Activated CD4-positive, alpha-beta T cell treated with anti-CD3 and anti-CD28 coated beads, Interleukin-2, amount 10 ng/mL, durations not matched to agents 24 days and 14 days (primary cell): ENCODE data around the gene SALL2. TPM values are rescaled to one million over a fixed set of nuclear protein-coding genes. Genes with fewer than 3 reads are reported as not detected.

Source experiments
- DNase-seq: peaks from one replicate; pipeline ENCODE4 v3.0.0; 2022
- H3K27ac Mint-ChIP-seq: one replicate; pipeline ENCODE4 v1.8.0; 2022; ENCODE audit warnings: mild to moderate bottlenecking, mixed read lengths
- H3K27me3 Mint-ChIP-seq: one replicate; pipeline ENCODE4 v1.8.0; 2022; ENCODE audit warnings: mixed read lengths
- H3K36me3 Mint-ChIP-seq: one replicate; pipeline ENCODE4 v1.8.0; 2022; ENCODE audit warnings: low read depth, mild to moderate bottlenecking, mixed read lengths
- H3K4me1 Mint-ChIP-seq: one replicate; pipeline ENCODE4 v1.8.0; 2021; ENCODE audit warnings: mixed read lengths
- H3K4me3 Mint-ChIP-seq: one replicate; pipeline ENCODE4 v1.8.0; 2022; ENCODE audit warnings: mild to moderate bottlenecking, moderate library complexity, mixed read lengths
- H3K9me3 Mint-ChIP-seq: one replicate; pipeline ENCODE4 v1.8.0; 2021; ENCODE audit warnings: mixed read lengths
- intact Hi-C: fragments of 100-400 bp; cut with micrococcal nuclease; formaldehyde crosslinking; loops from one replicate; pipeline ENCODE4 v1.15.1; 2023
- total RNA-seq: library from RNA; stranded (reverse); gene quantifications from 2 replicates; pipeline ENCODE4 v1.2.3, GENCODE V29; 2022

The SALL2 gene
- total RNA-seq, 1 donor from 2014 or later = 1.6 TPM

DNA sequence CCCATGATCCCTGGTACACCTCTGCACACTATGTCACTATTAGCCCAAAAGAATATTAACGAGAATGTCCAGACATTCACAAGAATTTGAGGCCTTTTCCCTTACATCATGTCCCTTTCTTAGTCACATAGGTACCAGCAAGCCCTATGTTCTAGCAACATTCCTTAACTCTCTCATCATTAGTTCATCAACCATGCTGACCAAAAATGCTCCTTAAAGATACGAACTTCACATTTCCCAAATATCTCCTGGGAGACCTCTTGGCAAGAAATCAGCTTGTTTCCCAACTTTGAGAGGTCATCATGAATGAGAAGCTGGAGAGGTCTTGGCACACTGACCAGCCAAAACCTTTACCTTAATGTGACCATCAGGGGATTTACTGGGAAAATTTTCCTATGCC is 4.6 kb downstream of the SALL2 start:
- no peak for DNase-seq
- no peaks in the 10 kb centered on the region for H3K9me3 Mint-ChIP-seq
- H3K27ac Mint-ChIP-seq = no peak overlapping the region
- no peak overlapping the region for H3K4me3 Mint-ChIP-seq
- intact Hi-C loops = no loop called here
- H3K27me3 Mint-ChIP-seq = peaks cover 17% of the 10 kb centered on the region
- H3K36me3 Mint-ChIP-seq = no peaks in the 10 kb centered on the region
- peaks cover 6% of the 10 kb centered on the region for H3K4me1 Mint-ChIP-seq

DNA sequence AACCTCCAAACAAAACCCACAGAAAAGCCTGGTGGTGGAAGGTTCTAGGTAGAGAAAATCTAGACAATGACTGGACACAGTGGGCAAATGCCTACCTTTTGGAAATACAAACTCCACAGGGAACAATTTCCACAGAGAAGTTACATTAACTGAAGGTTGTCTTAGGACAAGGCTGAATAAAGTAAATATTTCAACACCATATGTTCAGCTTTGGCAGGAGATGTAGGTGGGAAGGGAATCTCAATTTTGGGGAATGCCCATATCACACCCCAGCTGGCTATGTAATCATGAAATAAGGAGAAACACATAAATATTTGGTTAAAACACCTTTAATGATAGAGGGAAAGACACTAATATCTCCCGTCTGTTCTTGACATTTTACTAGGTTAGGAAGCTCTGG is 5.4 kb downstream of the SALL2 start:
- Mint-ChIP-seq H3K4me3 (no peak overlapping the region), H3K27me3 (peaks cover 17% of the 10 kb centered on the region), H3K4me1 (peaks cover 5% of the 10 kb centered on the region), H3K27ac (no peak overlapping the region), H3K36me3 (no peaks in the 10 kb centered on the region), H3K9me3 (no peaks in the 10 kb centered on the region)
- no peak for DNase-seq
- intact Hi-C loops = no loop called here

DNA sequence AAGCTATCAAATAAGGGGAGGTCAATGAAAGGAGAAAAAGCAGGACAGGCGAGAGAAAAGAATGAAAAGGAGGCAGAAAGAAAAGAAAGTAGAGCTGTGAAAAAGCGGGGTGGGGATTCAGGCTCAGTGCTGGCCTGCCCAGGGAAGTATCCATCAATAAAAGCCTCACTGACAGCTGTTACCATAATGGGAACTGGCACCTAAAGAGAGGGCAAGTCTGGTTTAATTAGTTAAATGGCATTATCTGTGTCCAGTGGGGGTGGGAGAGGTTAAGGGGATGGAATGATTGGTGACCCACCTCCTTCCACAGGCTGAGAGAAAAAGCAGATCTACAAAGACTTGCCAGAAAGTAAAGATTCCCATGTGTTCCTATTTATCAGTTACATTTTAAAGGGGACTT is 7.4 kb downstream of the SALL2 start:
- H3K9me3 Mint-ChIP-seq = no peaks in the 10 kb centered on the region
- intact Hi-C loops = no loop called here
- no peaks in the 10 kb centered on the region for H3K36me3 Mint-ChIP-seq
- DNase-seq = no peak
- H3K27ac Mint-ChIP-seq = no peak overlapping the region
- H3K4me1 Mint-ChIP-seq = no peaks in the 10 kb centered on the region
- H3K4me3 Mint-ChIP-seq = no peak overlapping the region
- H3K27me3 Mint-ChIP-seq = peaks cover 16% of the 10 kb centered on the region

DNA sequence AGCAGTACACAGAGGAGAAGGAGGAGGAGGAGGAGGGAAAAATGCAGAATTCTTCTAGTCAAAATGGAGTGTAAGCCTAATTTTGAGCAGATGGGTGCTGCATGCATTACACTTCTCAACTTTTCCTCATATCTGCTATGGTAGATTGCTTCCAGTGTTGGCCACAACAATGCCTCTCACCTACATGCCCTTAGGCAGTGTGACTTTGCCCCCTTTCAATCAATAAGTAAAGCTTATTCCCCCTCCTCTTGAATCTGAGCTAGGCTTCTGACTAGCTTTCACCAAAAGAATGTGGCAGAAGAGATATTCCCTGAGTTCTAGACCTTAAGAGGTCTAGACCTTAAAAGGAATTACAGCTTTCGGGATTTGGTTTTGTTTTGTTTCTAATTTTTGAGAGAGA is 11.8 kb downstream of the SALL2 start:
- Mint-ChIP-seq H3K27me3 (peaks cover 10% of the 10 kb centered on the region), H3K36me3 (peaks cover 7% of the 10 kb centered on the region), H3K4me3 (no peak overlapping the region), H3K9me3 (peaks cover 5% of the 10 kb centered on the region), H3K27ac (no peak overlapping the region), H3K4me1 (peaks cover 14% of the 10 kb centered on the region)
- DNase-seq = peak; percentile 51
- intact Hi-C loops = loop anchor here (5.0 kb wide), 1 partner anchor 902 kb away; no protein-coding TSS in a partner anchor

DNA sequence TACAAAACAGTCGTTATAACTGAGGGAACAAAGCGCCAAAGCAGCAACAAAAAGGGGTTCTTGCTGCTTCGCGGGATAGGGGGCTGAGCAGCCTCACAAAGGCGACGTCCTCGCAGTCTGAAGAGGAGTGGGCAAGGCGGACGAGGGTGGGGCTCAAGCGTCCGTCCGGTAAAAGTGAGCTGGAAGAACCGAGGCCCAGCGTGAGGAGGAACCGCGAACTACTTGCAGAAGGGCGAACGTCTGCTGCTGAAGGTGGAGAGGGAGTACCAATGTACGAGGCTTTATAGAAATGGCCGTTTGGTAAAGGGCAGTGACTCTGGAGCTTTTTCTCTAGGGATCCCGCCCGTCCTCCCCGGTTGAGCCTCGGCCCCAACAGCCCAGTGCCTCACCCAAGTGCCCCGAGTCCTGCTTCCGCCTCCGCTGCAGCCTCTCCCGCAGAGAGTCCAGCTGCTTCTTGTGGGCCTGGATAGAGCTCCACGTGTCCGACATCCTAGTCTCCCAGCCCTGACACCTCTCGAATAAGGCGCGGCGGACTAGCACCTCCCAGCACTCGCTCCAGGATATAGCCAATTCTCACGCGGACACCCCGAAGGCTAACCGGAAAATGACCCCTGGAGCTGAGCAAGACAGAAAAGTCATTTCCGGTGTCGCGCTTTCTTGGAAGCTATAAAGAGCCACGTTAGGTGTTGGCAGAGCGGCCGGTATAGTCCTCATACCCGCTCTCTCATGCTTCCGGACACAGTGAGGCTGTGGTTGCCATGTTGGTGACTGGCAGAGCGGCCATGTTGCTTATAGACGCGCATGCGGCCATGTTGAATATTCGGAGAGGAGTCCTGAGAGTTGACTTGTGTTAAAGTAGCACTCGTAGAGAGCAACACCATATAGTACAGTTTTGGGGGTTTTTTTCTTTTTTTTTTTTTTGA is 15.2 kb downstream of the SALL2 start, which contains the start of gene METTL3:
Gene METTL3 (minus strand): TSS at position 606 of the 923 bp plus-strand sequence. CDS start 117 bp downstream, at position 489.
- Mint-ChIP-seq H3K4me3 (peak within 1 kb of the TSS; percentile 99), H3K36me3 (peaks cover 25% of the 10 kb centered on the region), H3K27me3 (peaks cover 4% of the 10 kb centered on the region), H3K4me1 (peaks cover 28% of the 10 kb centered on the region), H3K27ac (peak within 1 kb of the TSS; percentile 98), H3K9me3 (peaks cover 5% of the 10 kb centered on the region)
- intact Hi-C loops = loop anchor here (1.0 to 5.0 kb wide), 5 partner anchors 15 to 899 kb away; partner anchors contain the start of genes CHD8, SALL2, SUPT16H and TOX4
- peak; percentile 98 for DNase-seq

DNA sequence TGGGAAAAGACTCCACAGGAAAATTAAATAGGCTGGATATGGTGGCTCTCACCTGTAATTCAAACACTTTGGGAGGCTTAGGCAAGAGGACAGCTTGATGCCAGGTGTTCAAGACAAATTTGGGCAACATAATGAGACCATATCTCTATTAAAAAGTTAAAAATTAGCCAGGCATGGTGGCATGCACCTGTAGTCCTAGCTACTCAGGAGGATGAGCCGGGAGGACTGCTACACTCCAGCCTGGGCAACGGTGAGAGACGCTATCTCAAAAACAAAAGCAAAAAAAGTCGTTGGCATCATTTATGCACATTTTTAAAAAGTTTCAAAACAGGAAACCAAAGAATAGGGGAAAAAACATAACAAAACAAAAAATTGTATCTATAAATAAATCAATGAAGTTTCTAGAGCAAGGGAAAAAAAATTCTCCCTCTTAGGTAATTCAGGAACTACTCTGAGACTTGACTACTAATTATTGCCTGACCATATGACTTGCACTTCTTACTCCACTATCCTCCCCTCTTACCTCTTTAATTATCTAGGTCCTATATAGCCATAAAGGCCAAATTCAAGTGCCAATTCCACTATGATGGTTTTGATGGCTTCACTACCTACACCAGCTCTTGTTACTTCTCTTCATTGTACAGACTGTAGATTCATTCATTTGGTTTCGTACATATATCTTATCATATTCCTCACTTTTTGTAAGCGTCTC is 16.6 kb downstream of the SALL2 start:
- peaks cover 5% of the 10 kb centered on the region for H3K9me3 Mint-ChIP-seq
- H3K4me3 Mint-ChIP-seq = peak overlapping the region; percentile 99
- peaks cover 36% of the 10 kb centered on the region for H3K4me1 Mint-ChIP-seq
- H3K36me3 Mint-ChIP-seq = peaks cover 30% of the 10 kb centered on the region
- H3K27ac Mint-ChIP-seq = peak overlapping the region; percentile 98
- H3K27me3 Mint-ChIP-seq = peaks cover 2% of the 10 kb centered on the region
- DNase-seq = peak; percentile 50
- intact Hi-C loops = loop anchor here (1.0 to 5.0 kb wide), 2 partner anchors 17 to 897 kb away; partner anchors contain the start of gene SALL2

DNA sequence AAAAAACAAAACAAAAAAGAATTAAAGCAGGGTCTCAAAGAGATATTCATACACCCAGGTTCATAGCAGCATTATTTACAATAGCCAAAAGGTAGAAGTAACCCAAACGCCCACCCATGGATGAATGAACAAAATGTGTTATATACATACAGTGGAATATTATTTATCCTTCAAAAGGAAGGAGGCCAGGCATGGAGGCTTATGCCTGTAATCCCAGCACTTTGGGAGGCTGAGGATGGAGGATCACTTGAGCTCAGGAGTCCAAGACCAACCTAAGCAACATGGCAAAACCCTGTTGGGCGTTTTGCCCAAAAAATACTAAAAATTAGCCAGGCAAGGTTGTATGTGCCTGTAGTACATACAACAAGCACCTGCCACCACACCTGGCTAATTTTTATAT is 19.6 kb downstream of the SALL2 start:
- peak; percentile 52 for DNase-seq
- intact Hi-C loops = no loop called here
- Mint-ChIP-seq H3K36me3 (peaks cover 42% of the 10 kb centered on the region), H3K27me3 (no peaks in the 10 kb centered on the region), H3K9me3 (no peaks in the 10 kb centered on the region), H3K27ac (no peak overlapping the region), H3K4me3 (no peak overlapping the region), H3K4me1 (peaks cover 44% of the 10 kb centered on the region)

DNA sequence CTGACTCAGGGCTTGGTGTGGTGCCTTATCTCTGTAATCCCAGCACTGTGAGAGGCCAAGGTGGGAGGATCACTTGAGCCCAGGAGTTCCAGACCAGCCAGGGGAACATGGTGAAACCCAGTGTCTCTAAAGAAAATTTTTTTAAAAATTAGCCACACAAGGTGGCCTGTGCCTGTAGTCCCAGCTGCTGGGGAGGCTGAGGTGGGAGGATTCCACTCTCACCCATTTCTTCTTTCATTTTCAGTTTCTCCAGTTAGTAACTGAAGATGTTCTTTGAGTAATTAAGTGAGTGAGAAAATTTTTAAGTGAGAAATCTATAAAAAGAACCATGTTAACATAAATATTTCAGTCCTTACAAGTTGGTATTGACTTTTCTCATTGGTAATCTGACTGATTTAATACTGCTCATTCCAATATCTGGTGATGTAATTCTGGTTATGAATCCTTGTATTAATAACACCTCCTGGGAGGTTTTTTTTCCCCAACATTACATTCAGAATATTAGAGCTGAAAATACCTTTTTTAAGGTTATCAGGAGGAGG is 21.1 kb downstream of the SALL2 start:
- DNase-seq = peak; percentile 78
- peaks cover 46% of the 10 kb centered on the region for H3K4me1 Mint-ChIP-seq
- H3K27me3 Mint-ChIP-seq = no peaks in the 10 kb centered on the region
- intact Hi-C loops = no loop called here
- peak overlapping the region; percentile 84 for H3K27ac Mint-ChIP-seq
- H3K9me3 Mint-ChIP-seq = no peaks in the 10 kb centered on the region
- peaks cover 53% of the 10 kb centered on the region for H3K36me3 Mint-ChIP-seq
- H3K4me3 Mint-ChIP-seq = peak overlapping the region; percentile 72

DNA sequence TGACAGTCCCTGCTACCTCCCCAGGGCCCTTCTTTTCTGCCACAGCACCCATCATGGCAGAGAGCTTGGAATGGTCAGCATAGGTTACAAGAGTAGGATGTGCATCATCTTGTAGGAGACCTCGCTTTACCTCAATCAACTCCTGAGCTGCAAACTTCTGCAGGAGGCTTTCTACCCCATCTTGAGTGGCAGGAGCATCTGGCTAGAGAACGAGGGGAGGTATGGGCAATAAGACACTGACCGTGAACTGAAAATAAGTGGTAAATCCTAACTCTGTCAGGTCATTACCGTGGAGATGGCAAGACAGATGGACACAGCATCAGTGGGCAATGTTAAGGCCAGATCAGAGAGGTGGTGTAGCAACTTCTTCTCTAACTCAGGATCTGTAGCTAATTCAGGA is 22.8 kb downstream of the SALL2 start:
- intact Hi-C loops = no loop called here
- DNase-seq = no peak
- H3K4me1 Mint-ChIP-seq = peaks cover 47% of the 10 kb centered on the region
- H3K9me3 Mint-ChIP-seq = no peaks in the 10 kb centered on the region
- H3K36me3 Mint-ChIP-seq = peaks cover 63% of the 10 kb centered on the region
- no peak overlapping the region for H3K4me3 Mint-ChIP-seq
- peak overlapping the region; percentile 11 for H3K27ac Mint-ChIP-seq
- no peaks in the 10 kb centered on the region for H3K27me3 Mint-ChIP-seq

DNA sequence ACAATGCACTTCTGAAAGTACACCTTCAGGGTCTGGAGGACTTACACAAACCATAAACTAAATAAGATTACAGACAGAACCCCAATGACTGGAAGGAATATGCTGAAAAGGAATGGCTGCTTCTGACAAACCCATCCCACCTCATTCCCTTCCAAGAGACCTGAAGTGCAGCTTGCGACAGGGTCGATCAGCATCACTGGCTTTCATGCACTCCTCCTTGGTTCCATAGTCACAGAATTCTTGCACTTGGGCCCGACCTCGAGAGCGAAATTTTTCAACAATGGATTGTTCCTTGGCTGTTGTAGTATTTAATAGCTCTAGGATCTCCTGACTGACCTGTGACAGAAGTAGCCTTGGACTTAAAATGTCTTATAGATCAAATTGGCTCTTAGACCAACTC is 24.6 kb downstream of the SALL2 start:
- no peaks in the 10 kb centered on the region for H3K27me3 Mint-ChIP-seq
- intact Hi-C loops = no loop called here
- no peak overlapping the region for H3K4me3 Mint-ChIP-seq
- peak; percentile 52 for DNase-seq
- peaks cover 58% of the 10 kb centered on the region for H3K36me3 Mint-ChIP-seq
- H3K4me1 Mint-ChIP-seq = peaks cover 38% of the 10 kb centered on the region
- no peaks in the 10 kb centered on the region for H3K9me3 Mint-ChIP-seq
- H3K27ac Mint-ChIP-seq = no peak overlapping the region

DNA sequence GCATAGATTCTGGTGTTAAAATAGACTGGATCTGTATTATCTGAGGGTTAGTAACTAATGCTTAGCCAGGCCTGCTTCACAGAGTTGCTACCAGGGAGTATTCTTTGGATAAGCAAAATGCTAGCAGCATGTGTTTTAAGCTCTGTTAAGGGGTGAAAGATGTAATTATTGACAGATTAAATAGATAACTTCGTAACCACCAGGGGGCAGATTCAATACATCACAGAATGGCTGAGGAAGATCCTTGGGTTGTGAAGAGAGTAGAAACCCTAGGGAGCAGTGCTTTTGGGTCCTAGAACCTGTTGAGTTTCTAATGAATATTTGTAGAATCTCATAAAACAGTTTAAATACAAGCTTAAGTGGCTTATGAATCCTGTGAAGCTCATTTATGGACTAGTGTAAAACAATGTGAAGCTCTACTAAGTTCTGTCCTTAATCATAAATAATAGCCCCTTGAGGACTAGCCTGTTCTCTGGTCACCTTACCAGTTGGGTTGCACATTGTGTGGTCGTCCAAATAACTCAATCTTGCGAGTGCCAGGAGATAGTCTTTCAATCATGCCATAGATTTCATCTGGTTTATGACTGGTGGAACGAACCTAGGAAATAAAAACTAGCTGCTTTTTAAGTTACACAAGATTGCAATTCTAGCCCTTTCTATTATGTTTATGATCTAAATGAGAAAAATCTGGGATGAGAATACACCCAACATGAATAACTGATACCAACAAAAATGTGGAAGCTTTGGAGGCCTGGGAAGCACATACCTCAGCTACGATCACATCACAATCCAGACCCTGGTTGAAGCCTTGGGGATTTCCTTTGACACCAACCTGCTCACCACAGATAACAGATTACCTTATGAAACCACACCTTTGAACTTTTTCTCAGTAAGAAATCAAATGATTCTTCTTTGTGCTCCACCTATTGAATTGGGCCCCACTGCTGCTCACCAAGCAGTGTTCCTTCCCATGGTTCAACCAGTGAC is 27.3 kb downstream of the SALL2 start:
- peak; percentile 80 for DNase-seq
- H3K36me3 Mint-ChIP-seq = peaks cover 66% of the 10 kb centered on the region
- H3K27ac Mint-ChIP-seq = peak overlapping the region; percentile 56
- intact Hi-C loops = loop anchor here (1.0 kb wide), 1 partner anchor 58 kb away; no protein-coding TSS in a partner anchor
- no peaks in the 10 kb centered on the region for H3K27me3 Mint-ChIP-seq
- no peaks in the 10 kb centered on the region for H3K9me3 Mint-ChIP-seq
- H3K4me3 Mint-ChIP-seq = peak overlapping the region; percentile 12
- H3K4me1 Mint-ChIP-seq = peaks cover 28% of the 10 kb centered on the region

DNA sequence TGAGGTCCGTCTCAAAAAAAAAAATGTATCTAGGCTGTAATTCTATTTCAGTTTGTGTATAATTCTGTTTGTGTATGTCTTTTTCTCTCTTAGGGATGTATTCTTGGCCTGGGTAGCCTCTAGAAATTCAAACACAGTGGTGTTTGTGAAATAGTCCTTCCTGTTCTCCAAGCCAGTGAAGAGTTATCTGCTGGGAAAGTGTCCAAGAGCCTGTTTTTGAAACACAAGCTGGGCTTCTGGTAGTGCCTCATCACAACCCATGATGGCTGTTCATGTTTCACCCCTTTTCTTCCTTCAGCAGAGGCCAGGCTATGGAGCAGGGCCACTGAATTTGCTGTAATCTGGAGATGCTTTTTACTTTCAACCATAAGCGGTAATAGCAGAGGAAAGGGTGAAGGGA is 29.7 kb downstream of the SALL2 start:
- peaks cover 67% of the 10 kb centered on the region for H3K36me3 Mint-ChIP-seq
- intact Hi-C loops = no loop called here
- no peaks in the 10 kb centered on the region for H3K27me3 Mint-ChIP-seq

More for the DNA sequence above, 29.7 kb downstream of the SALL2 start:
- DNase-seq = no peak
- no peak overlapping the region for H3K27ac Mint-ChIP-seq
- H3K4me3 Mint-ChIP-seq = no peak overlapping the region
- H3K9me3 Mint-ChIP-seq = no peaks in the 10 kb centered on the region
- H3K4me1 Mint-ChIP-seq = peaks cover 20% of the 10 kb centered on the region
